ENCODE results near the gene NQO1.

Gene NQO1

DNA sequence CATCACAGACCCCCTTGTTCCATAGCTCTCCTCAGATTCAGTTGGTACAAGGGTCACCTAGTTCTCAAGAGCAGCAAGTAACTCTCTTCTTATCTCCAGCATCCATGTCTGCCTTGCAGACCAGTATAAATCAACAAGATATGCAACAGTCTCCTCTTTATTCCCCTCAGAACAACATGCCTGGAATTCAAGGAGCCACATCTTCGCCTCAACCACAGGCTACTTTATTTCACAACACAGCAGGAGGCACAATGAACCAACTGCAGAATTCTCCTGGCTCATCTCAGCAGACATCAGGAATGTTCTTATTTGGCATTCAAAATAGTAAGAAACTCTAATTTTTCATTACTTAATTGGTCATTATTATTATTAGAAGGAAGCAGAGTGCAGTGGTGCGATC, 32.4 kb downstream of the NQO1 start:
- no peak overlapping the region for H2BK12ac ChIP-seq (ENCODE audit: low read length)
- no peaks in the 10 kb centered on the region for H3K79me2 ChIP-seq (ENCODE audit: control insufficient read depth, insufficient read depth, low read length, poor library complexity)
- no peaks in the 10 kb centered on the region for H3K9me3 ChIP-seq (ENCODE audit: insufficient read depth, low read depth, low read length)
- no CpG with 5 or more reads among the region's 2 CpGs for WGBS (ENCODE audit: extremely low coverage, insufficient coverage, insufficient read length)
- H4K12ac ChIP-seq (ENCODE audit: low read depth, low read length), result no peak overlapping the region
- no peak overlapping the region for H2BK5ac ChIP-seq (ENCODE audit: low read depth, low read length, poor library complexity)
- DNase-seq, result no peak
- no peak overlapping the region for H3K18ac ChIP-seq (ENCODE audit: low read length)
- no peak overlapping the region for H4K8ac ChIP-seq (ENCODE audit: low read depth, low read length)
- no peak overlapping the region for H3K27ac ChIP-seq (ENCODE audit: low read depth, low read length)
- H3K4ac ChIP-seq (ENCODE audit: low read depth, low read length), result no peak overlapping the region
- H3K27me3 ChIP-seq (ENCODE audit: insufficient read depth, low read length), result no peaks in the 10 kb centered on the region
- H3K4me2 ChIP-seq (ENCODE audit: low read length), result no peak overlapping the region
- H3K14ac ChIP-seq (ENCODE audit: low read length), result no peak overlapping the region
- no peak overlapping the region for H3K23ac ChIP-seq (ENCODE audit: low read length)
- H3K9ac ChIP-seq (ENCODE audit: low read length), result no peak overlapping the region
- no peaks in the 10 kb centered on the region for H3K4me1 ChIP-seq (ENCODE audit: control insufficient read depth in 1 of 2, insufficient read depth in 2 of 2, low read length in 2 of 2)
- H3K79me1 ChIP-seq (ENCODE audit: low read length), result no peaks in the 10 kb centered on the region
- no peak overlapping the region for H3K4me3 ChIP-seq (ENCODE audit: low read depth, low read length)
- no peak overlapping the region for H4K91ac ChIP-seq (ENCODE audit: low read depth, low read length)
- peaks cover 20 to 35% of the 10 kb centered on the region in 2 experiments for H3K36me3 ChIP-seq (ENCODE audit: control insufficient read depth in 1 of 2, insufficient read depth in 2 of 2, low read length in 2 of 2)
- H2AK5ac ChIP-seq (ENCODE audit: low read length), result no peak overlapping the region
- no peak overlapping the region for H2AFZ ChIP-seq (ENCODE audit: insufficient read depth, low read length, poor library complexity)
- H2BK120ac ChIP-seq (ENCODE audit: insufficient read depth, low read length, poor library complexity), result no peak overlapping the region

DNA sequence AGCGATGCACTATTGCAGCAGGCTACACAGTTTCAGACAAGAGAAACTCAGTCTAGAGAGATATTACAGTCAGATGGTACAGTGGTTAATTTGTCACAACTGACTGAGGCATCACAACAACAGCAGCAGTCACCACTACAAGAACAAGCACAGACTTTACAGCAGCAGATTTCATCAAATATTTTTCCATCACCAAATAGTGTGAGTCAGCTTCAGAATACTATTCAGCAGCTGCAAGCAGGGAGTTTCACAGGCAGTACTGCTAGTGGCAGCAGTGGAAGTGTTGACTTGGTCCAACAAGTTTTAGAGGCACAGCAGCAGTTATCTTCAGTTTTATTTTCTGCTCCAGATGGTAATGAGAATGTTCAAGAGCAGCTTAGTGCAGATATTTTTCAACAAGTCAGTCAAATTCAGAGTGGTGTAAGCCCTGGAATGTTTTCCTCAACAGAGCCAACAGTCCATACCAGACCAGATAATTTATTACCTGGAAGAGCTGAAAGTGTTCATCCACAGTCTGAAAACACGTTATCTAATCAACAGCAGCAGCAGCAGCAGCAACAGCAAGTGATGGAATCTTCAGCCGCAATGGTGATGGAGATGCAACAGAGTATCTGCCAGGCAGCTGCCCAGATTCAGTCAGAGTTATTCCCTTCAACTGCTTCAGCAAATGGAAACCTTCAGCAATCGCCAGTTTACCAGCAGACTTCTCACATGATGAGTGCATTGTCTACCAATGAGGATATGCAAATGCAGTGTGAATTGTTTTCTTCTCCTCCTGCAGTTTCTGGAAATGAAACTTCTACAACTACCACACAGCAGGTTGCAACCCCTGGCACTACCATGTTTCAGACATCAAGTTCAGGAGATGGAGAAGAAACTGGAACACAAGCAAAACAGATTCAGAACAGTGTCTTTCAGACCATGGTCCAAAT, 34.1 kb downstream of the NQO1 start:
- no peaks in the 10 kb centered on the region for H3K79me1 ChIP-seq (ENCODE audit: low read length)
- H3K79me2 ChIP-seq (ENCODE audit: control insufficient read depth, insufficient read depth, low read length, poor library complexity), result no peaks in the 10 kb centered on the region
- H3K4me1 ChIP-seq (ENCODE audit: control insufficient read depth in 1 of 2, insufficient read depth in 2 of 2, low read length in 2 of 2), result no peaks in the 10 kb centered on the region
- no peak overlapping the region for H4K91ac ChIP-seq (ENCODE audit: low read depth, low read length)
- H3K14ac ChIP-seq (ENCODE audit: low read length), result no peak overlapping the region
- H2BK120ac ChIP-seq (ENCODE audit: insufficient read depth, low read length, poor library complexity), result no peak overlapping the region
- H3K27me3 ChIP-seq (ENCODE audit: insufficient read depth, low read length), result no peaks in the 10 kb centered on the region
- no peak overlapping the region for H3K4ac ChIP-seq (ENCODE audit: low read depth, low read length)
- no peak overlapping the region for H2AK5ac ChIP-seq (ENCODE audit: low read length)
- H3K4me3 ChIP-seq (ENCODE audit: low read depth, low read length), result no peak overlapping the region
- no peak overlapping the region for H4K8ac ChIP-seq (ENCODE audit: low read depth, low read length)
- peak in 1 of 2 donors; percentile 44 for DNase-seq
- H2BK12ac ChIP-seq (ENCODE audit: low read length), result no peak overlapping the region
- no peak overlapping the region for H2BK5ac ChIP-seq (ENCODE audit: low read depth, low read length, poor library complexity)
- no peak overlapping the region for H3K4me2 ChIP-seq (ENCODE audit: low read length)
- H3K27ac ChIP-seq (ENCODE audit: low read depth, low read length), result no peak overlapping the region
- H3K9me3 ChIP-seq (ENCODE audit: insufficient read depth, low read depth, low read length), result no peaks in the 10 kb centered on the region
- H3K36me3 ChIP-seq (ENCODE audit: control insufficient read depth in 1 of 2, insufficient read depth in 2 of 2, low read length in 2 of 2), result peaks cover 20 to 33% of the 10 kb centered on the region in 2 experiments
- H4K12ac ChIP-seq (ENCODE audit: low read depth, low read length), result no peak overlapping the region
- H3K23ac ChIP-seq (ENCODE audit: low read length), result no peak overlapping the region
- H3K9ac ChIP-seq (ENCODE audit: low read length), result no peak overlapping the region
- no CpG with 5 or more reads among the region's 4 CpGs for WGBS (ENCODE audit: extremely low coverage, insufficient coverage, insufficient read length)
- H3K18ac ChIP-seq (ENCODE audit: low read length), result no peak overlapping the region
- no peak overlapping the region for H2AFZ ChIP-seq (ENCODE audit: insufficient read depth, low read length, poor library complexity)

DNA sequence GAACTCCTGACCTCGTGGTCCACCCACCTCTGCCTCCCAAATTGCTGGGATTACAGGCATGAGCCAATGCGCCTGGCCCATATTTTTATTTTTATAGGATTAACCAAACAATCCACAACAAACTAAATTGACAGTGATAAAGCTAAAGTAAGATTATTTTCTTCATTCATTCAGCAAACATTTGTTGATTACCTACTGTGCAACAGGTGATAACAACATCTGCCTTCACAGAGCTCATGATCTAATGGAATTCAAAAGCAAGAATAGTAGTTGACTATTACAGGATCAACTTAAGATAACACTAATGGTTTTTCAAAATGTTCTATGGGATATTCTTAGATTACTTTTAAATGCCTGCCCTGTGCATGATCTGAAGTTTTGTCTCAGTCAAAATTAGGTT, 37.8 kb downstream of the NQO1 start:
- no peak overlapping the region for H3K18ac ChIP-seq (ENCODE audit: low read length)
- H3K27ac ChIP-seq (ENCODE audit: low read depth, low read length), result no peak overlapping the region
- no peak overlapping the region for H4K12ac ChIP-seq (ENCODE audit: low read depth, low read length)
- no peak overlapping the region for H3K4ac ChIP-seq (ENCODE audit: low read depth, low read length)
- H4K8ac ChIP-seq (ENCODE audit: low read depth, low read length), result no peak overlapping the region
- no peak overlapping the region for H2BK5ac ChIP-seq (ENCODE audit: low read depth, low read length, poor library complexity)
- H4K91ac ChIP-seq (ENCODE audit: low read depth, low read length), result no peak overlapping the region
- H3K9ac ChIP-seq (ENCODE audit: low read length), result no peak overlapping the region
- no peaks in the 10 kb centered on the region for H3K9me3 ChIP-seq (ENCODE audit: insufficient read depth, low read depth, low read length)
- H3K23ac ChIP-seq (ENCODE audit: low read length), result no peak overlapping the region
- H2AK5ac ChIP-seq (ENCODE audit: low read length), result no peak overlapping the region
- no peaks in the 10 kb centered on the region for H3K4me1 ChIP-seq (ENCODE audit: control insufficient read depth in 1 of 2, insufficient read depth in 2 of 2, low read length in 2 of 2)
- H3K4me3 ChIP-seq (ENCODE audit: low read depth, low read length), result no peak overlapping the region
- no peaks in the 10 kb centered on the region for H3K27me3 ChIP-seq (ENCODE audit: insufficient read depth, low read length)
- no peak overlapping the region for H2AFZ ChIP-seq (ENCODE audit: insufficient read depth, low read length, poor library complexity)
- DNase-seq, result no peak
- no peak overlapping the region for H2BK120ac ChIP-seq (ENCODE audit: insufficient read depth, low read length, poor library complexity)
- no CpG with 5 or more reads among the region's 2 CpGs for WGBS (ENCODE audit: extremely low coverage, insufficient coverage, insufficient read length)
- H3K79me1 ChIP-seq (ENCODE audit: low read length), result no peaks in the 10 kb centered on the region
- no peak overlapping the region for H2BK12ac ChIP-seq (ENCODE audit: low read length)
- no peak overlapping the region for H3K14ac ChIP-seq (ENCODE audit: low read length)
- no peaks in the 10 kb centered on the region for H3K79me2 ChIP-seq (ENCODE audit: control insufficient read depth, insufficient read depth, low read length, poor library complexity)
- no peak overlapping the region for H3K4me2 ChIP-seq (ENCODE audit: low read length)
- peaks cover 29 to 35% of the 10 kb centered on the region in 2 experiments for H3K36me3 ChIP-seq (ENCODE audit: control insufficient read depth in 1 of 2, insufficient read depth in 2 of 2, low read length in 2 of 2)

DNA sequence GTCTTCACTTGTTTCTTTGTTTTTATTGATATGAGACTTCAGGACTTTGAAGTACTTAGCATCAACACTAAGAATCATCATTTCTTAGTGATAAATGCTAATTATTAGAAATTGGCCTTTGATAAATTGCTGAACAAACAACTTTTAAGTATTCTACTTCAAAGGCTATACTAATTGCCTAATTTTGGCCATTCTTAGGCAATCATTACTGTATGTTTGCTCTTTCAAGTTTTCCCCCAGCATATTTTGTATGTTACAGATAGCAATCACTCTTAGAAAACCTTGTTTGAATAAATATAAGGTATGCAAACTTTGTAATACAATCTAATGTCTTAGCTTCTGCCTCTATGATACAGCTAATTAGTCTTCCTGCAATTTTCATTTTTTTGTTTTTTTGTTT, 46.0 kb downstream of the NQO1 start:
- Histone ChIP-seq H2BK12ac (ENCODE audit: low read length) (no peak overlapping the region), H2AK5ac (ENCODE audit: low read length) (no peak overlapping the region), H2AFZ (ENCODE audit: insufficient read depth, low read length, poor library complexity) (no peak overlapping the region), H3K27ac (ENCODE audit: low read depth, low read length) (no peak overlapping the region), H3K4me3 (ENCODE audit: low read depth, low read length) (no peak overlapping the region), H4K91ac (ENCODE audit: low read depth, low read length) (no peak overlapping the region), H3K79me1 (ENCODE audit: low read length) (no peaks in the 10 kb centered on the region), H3K9ac (ENCODE audit: low read length) (no peak overlapping the region), H3K9me3 (ENCODE audit: insufficient read depth, low read depth, low read length) (no peaks in the 10 kb centered on the region), H4K12ac (ENCODE audit: low read depth, low read length) (no peak overlapping the region), H3K18ac (ENCODE audit: low read length) (no peak overlapping the region), H3K23ac (ENCODE audit: low read length) (no peak overlapping the region), H2BK120ac (ENCODE audit: insufficient read depth, low read length, poor library complexity) (no peak overlapping the region), H3K27me3 (ENCODE audit: insufficient read depth, low read length) (no peaks in the 10 kb centered on the region), H4K8ac (ENCODE audit: low read depth, low read length) (no peak overlapping the region), H3K79me2 (ENCODE audit: control insufficient read depth, insufficient read depth, low read length, poor library complexity) (no peaks in the 10 kb centered on the region), H3K4ac (ENCODE audit: low read depth, low read length) (no peak overlapping the region), H3K4me1 (ENCODE audit: control insufficient read depth in 1 of 2, insufficient read depth in 2 of 2, low read length in 2 of 2) (no peaks in the 10 kb centered on the region), H3K4me2 (ENCODE audit: low read length) (no peak overlapping the region), H2BK5ac (ENCODE audit: low read depth, low read length, poor library complexity) (no peak overlapping the region), H3K14ac (ENCODE audit: low read length) (no peak overlapping the region), H3K36me3 (ENCODE audit: control insufficient read depth in 1 of 2, insufficient read depth in 2 of 2, low read length in 2 of 2) (peaks cover 27 to 29% of the 10 kb centered on the region in 2 experiments)
- DNase-seq, result no peak

Measured in trophoblast cell (in vitro differentiated cells and primary cell).